ENCODE results near the gene YPEL1.

YPEL1 gene

DNA sequence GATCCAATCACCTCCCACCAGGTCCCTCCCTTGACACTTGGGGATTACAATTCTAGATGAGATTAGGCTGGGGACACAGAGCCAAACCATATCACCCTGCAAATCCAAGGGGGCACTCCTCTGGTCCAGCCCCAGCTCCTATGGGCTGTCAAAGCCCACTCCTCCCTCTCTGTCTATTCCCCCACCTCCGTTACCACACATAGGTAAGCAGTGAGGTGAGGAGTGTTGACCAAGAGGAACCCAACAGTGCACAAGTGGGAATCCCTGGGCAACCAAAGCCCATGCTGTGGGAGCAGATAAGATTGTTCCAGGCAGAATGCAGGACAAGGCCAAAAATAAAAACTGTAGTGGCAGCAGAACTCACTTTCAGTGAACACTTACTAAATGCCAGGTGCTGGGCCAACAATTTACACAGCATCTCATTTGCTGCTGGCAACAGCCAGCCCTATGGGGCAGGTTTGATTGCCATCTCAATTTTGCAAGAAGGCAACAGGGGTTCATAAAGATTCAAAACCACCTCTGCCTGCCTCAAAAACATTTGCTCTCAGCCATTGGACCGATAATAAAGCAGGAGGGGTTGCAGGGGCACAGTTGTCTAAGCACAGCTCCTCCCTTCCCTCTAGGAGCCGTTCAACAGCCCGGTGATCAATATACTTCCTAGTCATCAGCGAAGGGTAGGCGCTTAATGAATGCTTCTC is 84.6 kb downstream of the YPEL1 start:
- no peaks in the 10 kb centered on the region for H3K27me3 ChIP-seq (replicated peaks; ENCODE audit: control insufficient read depth, insufficient read depth, low read length)
- H3K4me3 ChIP-seq (replicated peaks; ENCODE audit: low read depth, low read length) = peak overlapping the region; percentile 87
- DNase-seq (ENCODE audit: extremely low read depth, insufficient read length) = no peak
- TF ChIP-seq, protein P1, sequence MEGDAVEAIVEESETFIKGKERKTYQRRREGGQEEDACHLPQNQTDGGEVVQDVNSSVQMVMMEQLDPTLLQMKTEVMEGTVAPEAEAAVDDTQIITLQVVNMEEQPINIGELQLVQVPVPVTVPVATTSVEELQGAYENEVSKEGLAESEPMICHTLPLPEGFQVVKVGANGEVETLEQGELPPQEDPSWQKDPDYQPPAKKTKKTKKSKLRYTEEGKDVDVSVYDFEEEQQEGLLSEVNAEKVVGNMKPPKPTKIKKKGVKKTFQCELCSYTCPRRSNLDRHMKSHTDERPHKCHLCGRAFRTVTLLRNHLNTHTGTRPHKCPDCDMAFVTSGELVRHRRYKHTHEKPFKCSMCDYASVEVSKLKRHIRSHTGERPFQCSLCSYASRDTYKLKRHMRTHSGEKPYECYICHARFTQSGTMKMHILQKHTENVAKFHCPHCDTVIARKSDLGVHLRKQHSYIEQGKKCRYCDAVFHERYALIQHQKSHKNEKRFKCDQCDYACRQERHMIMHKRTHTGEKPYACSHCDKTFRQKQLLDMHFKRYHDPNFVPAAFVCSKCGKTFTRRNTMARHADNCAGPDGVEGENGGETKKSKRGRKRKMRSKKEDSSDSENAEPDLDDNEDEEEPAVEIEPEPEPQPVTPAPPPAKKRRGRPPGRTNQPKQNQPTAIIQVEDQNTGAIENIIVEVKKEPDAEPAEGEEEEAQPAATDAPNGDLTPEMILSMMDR (IDR thresholded peaks at IDR 0.05; ENCODE audit: insufficient read depth, low read length, poor library complexity, severe bottlenecking) = no peak
- H3K36me3 ChIP-seq (ENCODE audit: control insufficient read depth, insufficient read depth, low read length) = peaks cover 9% of the 10 kb centered on the region

GRCh38 chr22:21650280-21650679 is 85.3 kb downstream of the YPEL1 start:
- DNase-seq (ENCODE audit: extremely low read depth, insufficient read length) = no peak
- no peak overlapping the region for H3K4me3 ChIP-seq (replicated peaks; ENCODE audit: low read depth, low read length)
- TF ChIP-seq, protein P1 (IDR thresholded peaks at IDR 0.05; ENCODE audit: insufficient read depth, low read length, poor library complexity, severe bottlenecking) = no peak
- H3K27me3 ChIP-seq (replicated peaks; ENCODE audit: control insufficient read depth, insufficient read depth, low read length) = no peaks in the 10 kb centered on the region
- peaks cover 11% of the 10 kb centered on the region for H3K36me3 ChIP-seq (ENCODE audit: control insufficient read depth, insufficient read depth, low read length)
